Progenitor cell of endocrine pancreas (in vitro differentiated cells): ENCODE data around the gene SEMA3B. TPM values are rescaled to one million over a fixed set of nuclear protein-coding genes. Genes with fewer than 3 reads are reported as not detected.
A peak's percentile ranks its signal among the peaks of the same experiment; 100 is the strongest.

Source experiments
- DNase-seq: peaks from one replicate; pipeline ENCODE4 v3.0.0; 2021; ENCODE audit warnings: low spot score; ENCODE audit not compliant: unreplicated experiment
- H3K27ac Mint-ChIP-seq: 2 replicates; pipeline ENCODE4 v1.8.0; 2021; ENCODE audit warnings: mild to moderate bottlenecking, moderate library complexity, mixed read lengths
- H3K27me3 Mint-ChIP-seq: 2 replicates; pipeline ENCODE4 v1.8.0; 2021; ENCODE audit warnings: mixed read lengths
- H3K36me3 Mint-ChIP-seq: 2 replicates; pipeline ENCODE4 v1.8.0; 2022; ENCODE audit warnings: mixed read lengths; ENCODE audit not compliant: insufficient read depth
- H3K4me1 Mint-ChIP-seq: 2 replicates; pipeline ENCODE4 v1.8.0; 2021; ENCODE audit warnings: low read depth, mixed read lengths
- H3K4me3 Mint-ChIP-seq: 2 replicates; pipeline ENCODE4 v1.8.0; 2021; ENCODE audit warnings: low read depth, mild to moderate bottlenecking, moderate library complexity, mixed read lengths
- H3K9me3 Mint-ChIP-seq: 2 replicates; pipeline ENCODE4 v1.8.0; 2021; ENCODE audit warnings: low read depth, mixed read lengths
- CTCF ChIP-seq: fragments of 200-600 bp; sonication (generic); IDR thresholded peaks from one replicate; pipeline ENCODE4 v1.5.0; 2021; ENCODE audit warnings: antibody characterized with exemption, mild to moderate bottlenecking; ENCODE audit not compliant: unreplicated experiment
- total RNA-seq: library from RNA; stranded (reverse); gene quantifications from 2 replicates; pipeline ENCODE4 v1.2.1, GENCODE V29; 2021

Gene SEMA3B
- total RNA-seq, 1 donor from 2014 or later: 24.6 TPM

GRCh38 chr3:50273689-50274065 lies 4.7 kb downstream of the SEMA3B start:
- Mint-ChIP-seq H3K4me1 (peaks cover 20% of the 10 kb centered on the region), H3K36me3 (peaks cover 5% of the 10 kb centered on the region), H3K4me3 (no peak overlapping the region), H3K9me3 (no peaks in the 10 kb centered on the region), H3K27ac (no peak overlapping the region), H3K27me3 (peaks cover 49% of the 10 kb centered on the region)
- no peak for TF ChIP-seq CTCF
- DNase-seq: no peak

- peaks cover 15% of the 10 kb centered on the region for H3K4me1 Mint-ChIP-seq
- H3K4me3 Mint-ChIP-seq: peak overlapping the region; percentile 35
- H3K27ac Mint-ChIP-seq: peak overlapping the region; percentile 18
- peak; percentile 59 for DNase-seq
- H3K27me3 Mint-ChIP-seq: peaks cover 54% of the 10 kb centered on the region
- H3K36me3 Mint-ChIP-seq: peaks cover 5% of the 10 kb centered on the region
- no peaks in the 10 kb centered on the region for H3K9me3 Mint-ChIP-seq
- peak; percentile 72 for TF ChIP-seq CTCF
These were observed 5.6 kb downstream of the SEMA3B start for GRCh38 chr3:50274371-50275104.

- Mint-ChIP-seq H3K9me3 (no peaks in the 10 kb centered on the region), H3K36me3 (peaks cover 5% of the 10 kb centered on the region), H3K27ac (no peak overlapping the region), H3K27me3 (peaks cover 54% of the 10 kb centered on the region), H3K4me1 (peaks cover 12% of the 10 kb centered on the region), H3K4me3 (peak overlapping the region; percentile 49)
- TF ChIP-seq CTCF: no peak
- DNase-seq: no peak
These were observed 6.4 kb downstream of the SEMA3B start for GRCh38 chr3:50275141-50275995.

- no peaks in the 10 kb centered on the region for H3K9me3 Mint-ChIP-seq
- no peak overlapping the region for H3K27ac Mint-ChIP-seq
These were observed 7.2 kb downstream of the SEMA3B start for GRCh38 chr3:50275996-50276761.

More at GRCh38 chr3:50275996-50276761, 7.2 kb downstream of the SEMA3B start:
- peaks cover 54% of the 10 kb centered on the region for H3K27me3 Mint-ChIP-seq
- no peak for TF ChIP-seq CTCF
- no peak overlapping the region for H3K4me3 Mint-ChIP-seq
- DNase-seq: no peak
- H3K36me3 Mint-ChIP-seq: peaks cover 5% of the 10 kb centered on the region
- peaks cover 12% of the 10 kb centered on the region for H3K4me1 Mint-ChIP-seq
